Measurements from ENCODE around the gene B4GALNT2. TPM values are rescaled to one million over a fixed set of nuclear protein-coding genes. Genes with fewer than 3 reads are reported as not detected.

Gene B4GALNT2
- total and polyA plus RNA-seq, 2 donors (not counting 3 experiments of a cell fraction or from before 2014, with no cell fraction given): 0.11 TPM; not detected in 1

GRCh38 chr17:49123061-49123460 is 9.5 kb upstream of the B4GALNT2 start:
- H3K4me1 ChIP-seq (ENCODE audit: control insufficient read depth, extremely low read depth, insufficient read depth, low read length): no peaks in the 10 kb centered on the region
- ChIA-PET POLR2A (no interaction called here), CTCF (interaction anchor here (1.5 kb wide), 1 partner anchor 168 kb away, joined by 4 read pairs; no protein-coding TSS in a partner anchor)
- TF ChIP-seq MYC (IDR thresholded peaks at IDR 0.05; ENCODE audit: low read depth, low read length) (no peak), FOS (IDR thresholded peaks at IDR 0.05; ENCODE audit: borderline replicate concordance, insufficient read depth, low read length) (no peak), CTCF (IDR thresholded peaks at IDR 0.05; ENCODE audit: extremely low read depth in 1 of 2, insufficient read depth in 1 of 2, low read depth in 1 of 2, low read length in 2 of 2) (no peak), EZH2 (IDR thresholded peaks at IDR 0.05; ENCODE audit: borderline replicate concordance, low read depth, low read length, severe bottlenecking) (no peak), GATA2 (IDR thresholded peaks at IDR 0.05; ENCODE audit: insufficient read depth, insufficient read length, low read depth, low read length) (no peak)
- FAIRE-seq (no peak), DNase-seq (ENCODE audit: low read depth, low spot score) (no peak)
- intact Hi-C loops (cut with micrococcal nuclease) (no loop called here), dilution Hi-C loops (cut with MboI; ENCODE audit: extremely low pct_ligation_motif_present, low sequenced_read_pairs) (no loop called here)
- no peaks in the 10 kb centered on the region for H3K79me2 ChIP-seq (ENCODE audit: control insufficient read depth, insufficient read depth, low read length)
- no peak overlapping the region for H2AFZ ChIP-seq (ENCODE audit: low read depth, low read length)
- no peaks in the 10 kb centered on the region for H3K9me3 ChIP-seq (replicated peaks; ENCODE audit: control insufficient read depth, insufficient read depth, low read length)
- BruUV-seq (replicated peaks): no TSS peak
- no peak overlapping the region for H3K9ac ChIP-seq (replicated peaks; ENCODE audit: extremely low read depth, insufficient read depth, low read length)
- H3K4me2 ChIP-seq (ENCODE audit: insufficient read depth, low read length): no peak overlapping the region
- H3K27me3 ChIP-seq (ENCODE audit: control insufficient read depth in 2 of 2, insufficient read depth in 2 of 2, low read length in 2 of 2): peaks cover 10 to 17% of the 10 kb centered on the region in 2 experiments
- no peak overlapping the region for H3K4me3 ChIP-seq (replicated peaks in 1 of 3; ENCODE audit: insufficient read depth in 1 of 3, low read depth in 1 of 3, low read length in 3 of 3)
- H3K27ac ChIP-seq (ENCODE audit: insufficient read depth, low read depth, low read length): no peak overlapping the region
- H3K9me1 ChIP-seq (replicated peaks; ENCODE audit: control insufficient read depth, extremely low read depth, insufficient read depth, low read length): no peaks in the 10 kb centered on the region
- no peaks in the 10 kb centered on the region for H3K36me3 ChIP-seq (ENCODE audit: control insufficient read depth in 2 of 2, extremely low read depth in 1 of 2, insufficient read depth in 2 of 2, low read length in 2 of 2)
- H4K20me1 ChIP-seq (replicated peaks; ENCODE audit: control insufficient read depth, extremely low read depth, insufficient read depth, low read length): no peaks in the 10 kb centered on the region

GRCh38 chr17:49125449-49125848 is 7.1 kb upstream of the B4GALNT2 start:
- DNase-seq (ENCODE audit: low read depth, low spot score) (no peak), FAIRE-seq (no peak)
- Histone ChIP-seq H3K4me3 (replicated peaks in 1 of 3; ENCODE audit: insufficient read depth in 1 of 3, low read depth in 1 of 3, low read length in 3 of 3) (no peak overlapping the region), H3K4me2 (ENCODE audit: insufficient read depth, low read length) (no peak overlapping the region), H2AFZ (ENCODE audit: low read depth, low read length) (no peak overlapping the region), H3K27ac (ENCODE audit: insufficient read depth, low read depth, low read length) (no peak overlapping the region), H3K9me1 (replicated peaks; ENCODE audit: control insufficient read depth, extremely low read depth, insufficient read depth, low read length) (no peaks in the 10 kb centered on the region), H3K9me3 (replicated peaks; ENCODE audit: control insufficient read depth, insufficient read depth, low read length) (no peaks in the 10 kb centered on the region), H3K4me1 (ENCODE audit: control insufficient read depth, extremely low read depth, insufficient read depth, low read length) (no peaks in the 10 kb centered on the region), H3K79me2 (ENCODE audit: control insufficient read depth, insufficient read depth, low read length) (no peaks in the 10 kb centered on the region), H4K20me1 (replicated peaks; ENCODE audit: control insufficient read depth, extremely low read depth, insufficient read depth, low read length) (no peaks in the 10 kb centered on the region), H3K36me3 (ENCODE audit: control insufficient read depth in 2 of 2, extremely low read depth in 1 of 2, insufficient read depth in 2 of 2, low read length in 2 of 2) (no peaks in the 10 kb centered on the region), H3K9ac (replicated peaks; ENCODE audit: extremely low read depth, insufficient read depth, low read length) (no peak overlapping the region), H3K27me3 (ENCODE audit: control insufficient read depth in 2 of 2, insufficient read depth in 2 of 2, low read length in 2 of 2) (peaks cover 5 to 7% of the 10 kb centered on the region in 2 experiments)
- BruUV-seq (replicated peaks): no TSS peak
- intact Hi-C loops (cut with micrococcal nuclease) (no loop called here), dilution Hi-C loops (cut with MboI; ENCODE audit: extremely low pct_ligation_motif_present, low sequenced_read_pairs) (no loop called here)
- CTCF ChIA-PET: no interaction called here
- POLR2A ChIA-PET: no interaction called here
- TF ChIP-seq POLR2A (IDR thresholded peaks at IDR 0.05; ENCODE audit: low read depth, low read length): no peak
- TF ChIP-seq GATA2 (IDR thresholded peaks at IDR 0.05; ENCODE audit: insufficient read depth, insufficient read length, low read depth, low read length): no peak
- no peak for TF ChIP-seq FOS (IDR thresholded peaks at IDR 0.05; ENCODE audit: borderline replicate concordance, insufficient read depth, low read length)
- no peak for TF ChIP-seq JUN (IDR thresholded peaks at IDR 0.05; ENCODE audit: borderline replicate concordance, insufficient read depth, insufficient read length, low read depth)
- no peak for TF ChIP-seq POLR2AphosphoS5 (IDR thresholded peaks at IDR 0.05; ENCODE audit: insufficient read depth, low read depth, low read length)
- no peak for TF ChIP-seq EZH2 (IDR thresholded peaks at IDR 0.05; ENCODE audit: borderline replicate concordance, low read depth, low read length, severe bottlenecking)
- no peak for TF ChIP-seq CTCF (IDR thresholded peaks at IDR 0.05; ENCODE audit: extremely low read depth in 1 of 2, insufficient read depth in 1 of 2, low read depth in 1 of 2, low read length in 2 of 2)

All from endothelial cell of umbilical vein (primary cell).